Endodermal cell (in vitro differentiated cells): ENCODE data around the gene TTLL9. TPM values are rescaled to one million over a fixed set of nuclear protein-coding genes. Genes with fewer than 3 reads are reported as not detected.

Experiments used
- DNase-seq: peaks from one replicate; pipeline ENCODE4 v3.0.0-alpha.2; 2017
- H3K27ac ChIP-seq: 2 replicates; pipeline ENCODE4 v1.5.1; 2013; ENCODE audit warnings: mild to moderate bottlenecking, low read depth, low read length, moderate library complexity
- H3K27me3 ChIP-seq: 2 replicates; pipeline ENCODE4 v1.6.1; 2013; ENCODE audit warnings: mild to moderate bottlenecking, low read length, moderate library complexity; ENCODE audit not compliant: insufficient read depth, control insufficient read depth, poor library complexity, severe bottlenecking
- H3K36me3 ChIP-seq: 2 replicates; pipeline ENCODE4 v1.7.0; 2013; ENCODE audit warnings: mild to moderate bottlenecking, low read length, moderate library complexity; ENCODE audit not compliant: control insufficient read depth, insufficient read depth
- H3K4me1 ChIP-seq: one replicate; pipeline ENCODE4 v1.7.0; 2013; ENCODE audit warnings: low read length; ENCODE audit not compliant: control insufficient read depth, insufficient read depth
- H3K4me3 ChIP-seq: 2 replicates; pipeline ENCODE4 v1.5.1; 2013; ENCODE audit warnings: mild to moderate bottlenecking, low read length, moderate library complexity
- H3K9ac ChIP-seq: 2 replicates; pipeline ENCODE4 v1.6.1; 2013; ENCODE audit warnings: mild to moderate bottlenecking, low read length, moderate library complexity; ENCODE audit not compliant: poor library complexity, severe bottlenecking; ENCODE audit errors: extremely low read depth
- H3K9me3 ChIP-seq: 2 replicates; pipeline ENCODE4 v1.6.1; 2013; ENCODE audit warnings: mild to moderate bottlenecking, low read length, moderate library complexity; ENCODE audit not compliant: control insufficient read depth
- H3K27ac Mint-ChIP-seq: 2 replicates; pipeline ENCODE4 v1.8.0; 2020; ENCODE audit warnings: mixed read lengths
- H3K27me3 Mint-ChIP-seq: 2 replicates; pipeline ENCODE4 v1.8.0; 2021; ENCODE audit warnings: mild to moderate bottlenecking, mixed read lengths; ENCODE audit not compliant: insufficient read depth
- H3K36me3 Mint-ChIP-seq: 2 replicates; pipeline ENCODE4 v1.8.0; 2020; ENCODE audit warnings: low read depth, mixed read lengths
- H3K4me1 Mint-ChIP-seq: 2 replicates; pipeline ENCODE4 v1.8.0; 2020; ENCODE audit warnings: mixed read lengths
- H3K4me3 Mint-ChIP-seq: 2 replicates; pipeline ENCODE4 v1.8.0; 2020; ENCODE audit warnings: mild to moderate bottlenecking, moderate library complexity, mixed read lengths
- H3K9me3 Mint-ChIP-seq: 2 replicates; pipeline ENCODE4 v1.8.0; 2020; ENCODE audit warnings: mild to moderate bottlenecking, mixed read lengths
- WGBS, 2 experiments: methylation state at CpG; one replicate each; pipeline versions ENCODE4 v1.1.5 to v1.1.7; 2013; ENCODE audit warnings: missing lambda C conversion rate in 2 of 2, mixed read lengths in 1 of 2; ENCODE audit not compliant: insufficient coverage in 1 of 2, insufficient read length in 1 of 2; 5-methylcytosine and 5-hydroxymethylcytosine counted together
- total RNA-seq, 2 donors: library from RNA; stranded (reverse); fragmentation: NEBNext Ultra II Directional in 1 of 2; extraction: Animal tissue kit (Norgen Biotek cat#: 25700) in 1 of 2; gene quantifications; 2 replicates in 1 of 2; 3 replicates in 1 of 2; pipeline ENCODE4 v1.2.1, GENCODE V29; 2021
- TF ChIP-seq, protein P1 (sequence below): fragments of 200-600 bp; sonication (generic); conservative IDR thresholded peaks from 2 replicates; pipeline ENCODE4 v1.5.0; 2021; ENCODE audit warnings: antibody characterized with exemption, mild to moderate bottlenecking

The TTLL9 gene
- total RNA-seq, 2 donors from 2014 or later, result 0.29 to 0.51 TPM

DNA sequence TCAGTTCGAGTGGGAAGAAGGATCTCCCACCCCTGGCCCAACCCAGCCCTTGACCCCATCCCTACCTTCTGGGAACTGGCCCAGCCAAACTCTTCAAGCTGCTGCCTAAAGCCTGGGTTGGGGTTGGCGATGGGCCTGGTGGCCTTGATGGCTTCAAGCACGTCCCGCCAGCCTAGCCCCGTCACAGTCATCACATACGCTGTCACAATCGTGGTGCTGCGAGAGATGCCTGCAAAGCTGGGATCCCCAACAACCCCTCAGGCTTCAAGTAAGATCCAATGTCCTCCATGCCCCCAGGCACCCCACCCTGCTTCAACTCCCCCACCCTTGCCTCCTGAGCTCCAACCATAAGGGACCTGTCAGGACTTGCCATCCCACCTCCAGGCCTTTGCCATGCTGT lies 7.9 kb upstream of the TTLL9 start:
- peaks cover 30% of the 10 kb centered on the region for H3K27me3 Mint-ChIP-seq
- H3K9me3 ChIP-seq, result no peaks in the 10 kb centered on the region

DNA sequence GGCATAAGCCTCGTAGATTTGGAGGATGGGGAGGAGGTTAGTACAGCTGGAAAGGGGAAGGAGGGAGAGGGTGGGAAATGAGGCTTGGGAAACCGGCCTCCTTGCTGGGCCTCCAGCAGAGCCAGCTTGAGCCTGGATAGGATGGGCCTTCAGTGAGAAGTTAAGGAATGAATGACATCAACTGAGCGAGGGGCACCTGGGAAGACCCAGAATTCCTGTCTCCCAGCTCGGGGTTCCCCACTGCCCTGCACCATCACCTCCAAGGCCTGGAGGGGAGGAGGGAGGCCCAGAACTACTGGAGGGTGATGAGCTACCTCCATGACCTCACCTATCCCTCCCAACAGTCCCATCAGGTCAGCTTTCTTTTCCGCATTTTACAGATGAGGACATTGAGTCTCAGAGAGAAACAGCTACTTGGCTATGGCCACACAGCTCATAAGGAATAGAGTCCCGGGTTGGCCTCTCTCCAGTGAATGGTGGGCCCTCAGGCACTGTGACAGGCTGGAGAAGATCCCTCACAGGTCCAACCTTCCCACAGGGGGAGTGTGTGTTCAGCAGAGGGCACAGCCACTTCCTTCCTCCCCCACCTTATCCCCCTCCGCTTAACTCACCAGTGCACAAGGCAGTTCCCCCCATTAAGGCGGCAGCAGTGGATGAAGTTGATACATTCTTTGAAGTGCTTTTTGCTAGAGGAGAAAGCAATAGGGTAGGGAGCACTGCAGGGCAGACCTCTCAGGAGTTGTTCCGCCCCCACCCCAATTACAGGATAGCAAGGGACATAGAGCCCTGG lies 6.9 kb upstream of the TTLL9 start:
- WGBS, 2 experiments, result 89 to 90% methylated on average over 6 to 9 of the region's 9 CpGs
- H3K4me1 ChIP-seq, result no peaks in the 10 kb centered on the region
- Mint-ChIP-seq H3K27me3 (peaks cover 38% of the 10 kb centered on the region), H3K4me3 (no peak overlapping the region), H3K9me3 (no peaks in the 10 kb centered on the region), H3K27ac (no peak overlapping the region), H3K4me1 (peaks cover 9% of the 10 kb centered on the region), H3K36me3 (no peaks in the 10 kb centered on the region)
- TF ChIP-seq, protein P1, sequence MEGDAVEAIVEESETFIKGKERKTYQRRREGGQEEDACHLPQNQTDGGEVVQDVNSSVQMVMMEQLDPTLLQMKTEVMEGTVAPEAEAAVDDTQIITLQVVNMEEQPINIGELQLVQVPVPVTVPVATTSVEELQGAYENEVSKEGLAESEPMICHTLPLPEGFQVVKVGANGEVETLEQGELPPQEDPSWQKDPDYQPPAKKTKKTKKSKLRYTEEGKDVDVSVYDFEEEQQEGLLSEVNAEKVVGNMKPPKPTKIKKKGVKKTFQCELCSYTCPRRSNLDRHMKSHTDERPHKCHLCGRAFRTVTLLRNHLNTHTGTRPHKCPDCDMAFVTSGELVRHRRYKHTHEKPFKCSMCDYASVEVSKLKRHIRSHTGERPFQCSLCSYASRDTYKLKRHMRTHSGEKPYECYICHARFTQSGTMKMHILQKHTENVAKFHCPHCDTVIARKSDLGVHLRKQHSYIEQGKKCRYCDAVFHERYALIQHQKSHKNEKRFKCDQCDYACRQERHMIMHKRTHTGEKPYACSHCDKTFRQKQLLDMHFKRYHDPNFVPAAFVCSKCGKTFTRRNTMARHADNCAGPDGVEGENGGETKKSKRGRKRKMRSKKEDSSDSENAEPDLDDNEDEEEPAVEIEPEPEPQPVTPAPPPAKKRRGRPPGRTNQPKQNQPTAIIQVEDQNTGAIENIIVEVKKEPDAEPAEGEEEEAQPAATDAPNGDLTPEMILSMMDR, result no peak
- no peak overlapping the region for H3K4me3 ChIP-seq
- no peak overlapping the region for H3K27ac ChIP-seq
- no peaks in the 10 kb centered on the region for H3K27me3 ChIP-seq
- H3K9me3 ChIP-seq, result no peaks in the 10 kb centered on the region
- no peaks in the 10 kb centered on the region for H3K36me3 ChIP-seq
- no peak overlapping the region for H3K9ac ChIP-seq
- no peak for DNase-seq

More for the DNA sequence above, 7.9 kb upstream of the TTLL9 start:
- Histone ChIP-seq H3K27ac (no peak overlapping the region), H3K9ac (no peak overlapping the region), H3K27me3 (no peaks in the 10 kb centered on the region), H3K36me3 (no peaks in the 10 kb centered on the region), H3K4me1 (no peaks in the 10 kb centered on the region), H3K4me3 (peak overlapping the region; percentile 79)
- peak; percentile 39 for DNase-seq
- Mint-ChIP-seq H3K4me1 (peaks cover 9% of the 10 kb centered on the region), H3K9me3 (no peaks in the 10 kb centered on the region), H3K27ac (no peak overlapping the region), H3K4me3 (peak overlapping the region; percentile 71), H3K36me3 (no peaks in the 10 kb centered on the region)
- 92 to 93% methylated on average over 7 to 8 of the region's 8 CpGs for WGBS, 2 experiments
- TF ChIP-seq, protein P1, result no peak

DNA sequence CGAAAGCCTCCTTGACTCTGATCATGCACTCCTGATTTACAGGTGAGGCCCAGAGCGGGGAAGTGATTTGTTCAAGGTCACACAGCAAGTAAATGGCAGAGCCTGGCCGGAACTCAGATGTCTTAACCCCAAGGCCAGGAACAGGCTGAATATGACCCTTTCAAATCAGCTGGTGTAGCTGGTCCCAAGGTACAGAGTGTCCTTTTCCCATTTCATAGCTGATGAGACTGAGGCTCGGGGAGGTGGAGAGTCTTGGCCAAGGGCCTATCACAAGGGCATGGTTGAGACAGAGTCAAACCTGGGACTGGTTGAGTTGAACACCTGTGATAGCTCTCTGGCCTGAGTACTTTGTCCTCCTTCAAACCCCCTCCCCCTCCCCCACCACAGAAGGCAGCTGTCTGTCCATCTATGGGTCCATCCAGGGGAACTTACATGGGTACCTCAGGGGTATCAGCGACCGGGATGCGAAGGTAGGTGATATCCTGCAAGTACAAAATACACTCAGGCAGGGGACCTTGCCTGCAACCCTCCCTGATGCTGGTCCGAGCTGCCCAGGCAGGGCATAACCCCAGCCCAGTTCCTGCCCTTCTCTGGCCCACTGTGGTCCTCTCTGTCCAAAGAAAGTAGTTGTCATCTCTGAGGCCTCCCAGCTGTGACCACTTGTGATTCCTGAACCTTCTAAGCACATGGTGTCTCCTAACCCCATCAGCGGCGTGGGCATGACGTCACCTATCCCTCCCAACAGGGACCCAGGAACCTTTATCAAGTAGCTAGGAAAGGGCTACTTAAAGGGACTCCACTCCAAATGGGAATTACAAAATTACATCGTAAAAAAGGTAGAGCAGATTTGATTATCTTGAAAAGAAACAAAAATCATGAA lies 5.7 kb upstream of the TTLL9 start:
- Histone ChIP-seq H3K4me1 (no peaks in the 10 kb centered on the region), H3K9ac (no peak overlapping the region), H3K9me3 (no peaks in the 10 kb centered on the region), H3K4me3 (no peak overlapping the region), H3K27ac (no peak overlapping the region), H3K36me3 (no peaks in the 10 kb centered on the region), H3K27me3 (peaks cover 12% of the 10 kb centered on the region)
- TF ChIP-seq, protein P1, result no peak
- Mint-ChIP-seq H3K4me3 (no peak overlapping the region), H3K27ac (no peak overlapping the region), H3K27me3 (peaks cover 51% of the 10 kb centered on the region), H3K9me3 (no peaks in the 10 kb centered on the region), H3K4me1 (peaks cover 11% of the 10 kb centered on the region), H3K36me3 (no peaks in the 10 kb centered on the region)
- peak; percentile 33 for DNase-seq
- 92 to 94% methylated on average over 11 to 12 of the region's 12 CpGs for WGBS, 2 experiments
